ENCODE data around the gene CASK.

- no peak for TF ChIP-seq E2F1 (CRISPR knock-in tag; IDR thresholded peaks at IDR 0.05)
- TF ChIP-seq CTCF (IDR thresholded peaks at IDR 0.05 in 2 of 3, conservative IDR thresholded peaks at IDR 0.05 in 1 of 3; ENCODE audit: insufficient read depth in 2 of 3, low read depth in 1 of 3, low read length in 3 of 3), result no peak
- TF ChIP-seq CBX2 (IDR thresholded peaks at IDR 0.05; ENCODE audit: insufficient read depth, low read length, poor library complexity, severe bottlenecking), result no peak
- TF ChIP-seq CGGBP1 (CRISPR knock-in tag; IDR thresholded peaks at IDR 0.05), result no peak
- TF ChIP-seq NR2F6 (CRISPR knock-in tag; IDR thresholded peaks at IDR 0.05), result no peak
- TF ChIP-seq PATZ1 (CRISPR knock-in tag; IDR thresholded peaks at IDR 0.05; ENCODE audit: borderline replicate concordance), result no peak
These were observed 23.7 kb upstream of the CASK start for GRCh38 chrX:41946989-41947612.
